A673 (cell line): ENCODE data around the gene CACNA2D3. TPM values are rescaled to one million over a fixed set of nuclear protein-coding genes. Genes with fewer than 3 reads are reported as not detected.

ENCODE experiments used
- BruUV-seq: library from RNA; stranded (reverse); fragments of 400-500 nt; replicated peaks from 2 replicates; lab custom pipeline; 2021; lab: Mats Ljungman, UMichigan
- CTCF ChIA-PET: fragments of 300-600 bp; sonication (Branson Sonifier 250); formaldehyde crosslinking; loops from one replicate; lab custom pipeline; 2022; ENCODE audit warnings: antibody characterized with exemption; lab: Charles Lee
- POLR2A ChIA-PET: fragments of 300-600 bp; sonication (Branson Sonifier 250); formaldehyde crosslinking; loops from one replicate; lab custom pipeline; 2022; ENCODE audit warnings: antibody characterized with exemption; ENCODE audit not compliant: low non-redundant PET; lab: Charles Lee
- DNase-seq: peaks from one replicate; pipeline ENCODE4 v3.0.0-alpha.2; 2015; ENCODE audit warnings: low spot score
- H3K27ac ChIP-seq: fragments of 200-600 bp; sonication (generic); 2 replicates; pipeline ENCODE4 v1.5.1; 2016; ENCODE audit warnings: mixed run types, low read depth, mild to moderate bottlenecking, mixed read lengths, antibody characterized with exemption, low read length; ENCODE audit not compliant: poor library complexity, severe bottlenecking
- H3K27me3 ChIP-seq: fragments of 200-600 bp; sonication (generic); replicated peaks from 2 replicates; pipeline ENCODE4 v1.6.1; 2017; ENCODE audit warnings: mixed run types, low read depth, mild to moderate bottlenecking, mixed read lengths, antibody characterized with exemption, low read length; ENCODE audit not compliant: insufficient read depth, poor library complexity
- H3K36me3 ChIP-seq: fragments of 200-600 bp; sonication (generic); 2 replicates; pipeline ENCODE4 v1.6.1; 2016; ENCODE audit warnings: mixed run types, mild to moderate bottlenecking, mixed read lengths, antibody characterized with exemption, low read length; ENCODE audit not compliant: insufficient read depth, poor library complexity, severe bottlenecking
- H3K4me1 ChIP-seq: fragments of 200-600 bp; sonication (generic); 2 replicates; pipeline ENCODE4 v1.6.1; 2017; ENCODE audit warnings: mixed run types, mild to moderate bottlenecking, mixed read lengths, antibody characterized with exemption, low read length; ENCODE audit not compliant: insufficient read depth, poor library complexity, severe bottlenecking
- H3K4me3 ChIP-seq: fragments of 200-600 bp; sonication (generic); 2 replicates; pipeline ENCODE4 v1.5.1; 2016; ENCODE audit warnings: low read depth, mixed run types, mild to moderate bottlenecking, mixed read lengths, low read length; ENCODE audit not compliant: poor library complexity, severe bottlenecking
- H3K9me3 ChIP-seq: fragments of 200-600 bp; sonication (generic); 2 replicates; pipeline ENCODE4 v1.6.1; 2016; ENCODE audit warnings: mixed run types, low read depth, mild to moderate bottlenecking, mixed read lengths, antibody characterized with exemption, low read length; ENCODE audit not compliant: poor library complexity, severe bottlenecking
- CTCF ChIP-seq: fragments of 300-800, 200-600 bp; sonication (generic); conservative IDR thresholded peaks from 2 replicates; pipeline ENCODE4 v1.5.1; 2017; ENCODE audit warnings: low read depth, mild to moderate bottlenecking, antibody characterized with exemption, low read length, moderate library complexity, mixed read lengths
- EZH2 ChIP-seq: fragments of 200-600 bp; sonication (generic); IDR thresholded peaks from 2 replicates; pipeline ENCODE4 v1.6.1; 2017; ENCODE audit warnings: borderline replicate concordance, low read depth, mild to moderate bottlenecking, mixed read lengths, antibody characterized with exemption, low read length; ENCODE audit not compliant: poor library complexity, severe bottlenecking
- intact Hi-C: fragments of 100-400 bp; cut with micrococcal nuclease; formaldehyde crosslinking; loops from one replicate; pipeline ENCODE4 v1.10.0; 2022; ENCODE audit not compliant: unreplicated experiment
- total RNA-seq: library from RNA; stranded (reverse); gene quantifications from 2 replicates; pipeline ENCODE4 v1.2.3, GENCODE V29; 2021

CACNA2D3 gene
- total RNA-seq, 1 experiment from 2014 or later: not detected

- intact Hi-C loops: no loop called here
- Histone ChIP-seq H3K4me1 (no peaks in the 10 kb centered on the region), H3K27me3 (no peaks in the 10 kb centered on the region), H3K9me3 (no peaks in the 10 kb centered on the region), H3K4me3 (no peak overlapping the region), H3K27ac (no peak overlapping the region), H3K36me3 (no peaks in the 10 kb centered on the region)
- POLR2A ChIA-PET: no interaction called here
- CTCF ChIA-PET: no interaction called here
- TF ChIP-seq CTCF (no peak), EZH2 (no peak)
- no TSS peak for BruUV-seq
- no peak for DNase-seq
Observed at GRCh38 chr3:54901906-54902685, 779.7 kb downstream of the CACNA2D3 start.

GRCh38 chr3:54905261-54905888, 783.0 kb downstream of the CACNA2D3 start:
- ChIA-PET CTCF (no interaction called here), POLR2A (no interaction called here)
- no TSS peak for BruUV-seq
- Histone ChIP-seq H3K27me3 (no peaks in the 10 kb centered on the region), H3K9me3 (no peaks in the 10 kb centered on the region), H3K36me3 (no peaks in the 10 kb centered on the region), H3K4me3 (no peak overlapping the region), H3K27ac (no peak overlapping the region), H3K4me1 (no peaks in the 10 kb centered on the region)
- no peak for TF ChIP-seq EZH2
- TF ChIP-seq CTCF: no peak
- intact Hi-C loops: no loop called here
- no peak for DNase-seq

- no peaks in the 10 kb centered on the region for H3K36me3 ChIP-seq
- H3K27ac ChIP-seq: no peak overlapping the region
- H3K4me3 ChIP-seq: no peak overlapping the region
- intact Hi-C loops: no loop called here
- CTCF ChIA-PET: no interaction called here
- POLR2A ChIA-PET: no interaction called here
- no peak for DNase-seq
- no peaks in the 10 kb centered on the region for H3K9me3 ChIP-seq
- BruUV-seq: no TSS peak
- TF ChIP-seq EZH2 (no peak), CTCF (no peak)
- no peaks in the 10 kb centered on the region for H3K27me3 ChIP-seq
- H3K4me1 ChIP-seq: no peaks in the 10 kb centered on the region
Observed at GRCh38 chr3:54905920-54906319, 783.6 kb downstream of the CACNA2D3 start.
